ENCODE data around the gene OLFM2.

GRCh38 chr19:9958379-9958821, 22.1 kb upstream of the OLFM2 start:
- TF ChIP-seq BHLHE40 (IDR thresholded peaks at IDR 0.05; ENCODE audit: low read depth, low read length) (no peak), CTCF (IDR thresholded peaks at IDR 0.05) (no peak), MAZ (IDR thresholded peaks at IDR 0.05; ENCODE audit: borderline replicate concordance, low read depth, low read length) (no peak), EHMT2 (IDR thresholded peaks at IDR 0.05; ENCODE audit: low read depth) (no peak), PBX3 (IDR thresholded peaks at IDR 0.05) (no peak), REST (IDR thresholded peaks at IDR 0.05) (no peak), RAD21 (conservative IDR thresholded peaks at IDR 0.05 in 1 of 2, IDR thresholded peaks at IDR 0.05 in 1 of 2) (no peak), BCL3 (IDR thresholded peaks at IDR 0.05) (no peak), POLR2AphosphoS2 (conservative IDR thresholded peaks at IDR 0.05; ENCODE audit: low read length) (no peak), KDM5A (IDR thresholded peaks at IDR 0.05) (no peak), HMGXB4 (CRISPR knock-in tag; IDR thresholded peaks at IDR 0.05; ENCODE audit: borderline replicate concordance) (no peak)
